AG04450 (cell line): ENCODE data around the gene LIFR. TPM values are rescaled to one million over a fixed set of nuclear protein-coding genes. Genes with fewer than 3 reads are reported as not detected.

Source experiments
- CTCF ChIA-PET: fragments of 300-600, 350-600 bp; formaldehyde crosslinking; extraction: SDS; loops from one replicate; lab custom pipeline; 2022; ENCODE audit warnings: antibody characterized with exemption, inconsistent platforms; lab: Charles Lee
- POLR2A ChIA-PET: fragments of 350-600 bp; formaldehyde crosslinking; extraction: SDS; loops from one replicate; lab custom pipeline; 2021; ENCODE audit warnings: antibody characterized with exemption, inconsistent platforms; lab: Yijun Ruan, JAX
- DNase-seq: peaks from one replicate; pipeline ENCODE4 v3.0.0-alpha.2; 2011; ENCODE audit warnings: low read depth, low spot score
- H3K27ac ChIP-seq: one replicate; pipeline ENCODE4 v1.5.1; 2012; ENCODE audit warnings: low read depth, low read length, control low read depth
- H3K27me3 ChIP-seq: one replicate; pipeline ENCODE4 v1.6.0; 2012; ENCODE audit warnings: low read length; ENCODE audit not compliant: control insufficient read depth, insufficient read depth
- H3K4me3 ChIP-seq: 2 replicates; pipeline ENCODE4 v1.5.1; 2011; ENCODE audit warnings: mild to moderate bottlenecking, low read depth, low read length, control low read depth
- H3K9me3 ChIP-seq: 2 replicates; pipeline ENCODE4 v1.5.1; 2012; ENCODE audit warnings: low read length; ENCODE audit not compliant: control insufficient read depth, insufficient read depth
- polyA plus RNA-seq: library from polyadenylated mRNA; depleted of rRNA; stranded (reverse); fragments of >200 nt; gene quantifications from 2 replicates; pipeline ENCODE4 v1.2.3, GENCODE V29; 2011
- TF ChIP-seq, protein P1 (sequence below): IDR thresholded peaks from 2 replicates; pipeline ENCODE4 v1.5.1; 2011; ENCODE audit warnings: low read depth, low read length, control low read depth, inconsistent platforms

The LIFR gene
- polyA plus RNA-seq, 1 experiment = 18.6 TPM

DNA sequence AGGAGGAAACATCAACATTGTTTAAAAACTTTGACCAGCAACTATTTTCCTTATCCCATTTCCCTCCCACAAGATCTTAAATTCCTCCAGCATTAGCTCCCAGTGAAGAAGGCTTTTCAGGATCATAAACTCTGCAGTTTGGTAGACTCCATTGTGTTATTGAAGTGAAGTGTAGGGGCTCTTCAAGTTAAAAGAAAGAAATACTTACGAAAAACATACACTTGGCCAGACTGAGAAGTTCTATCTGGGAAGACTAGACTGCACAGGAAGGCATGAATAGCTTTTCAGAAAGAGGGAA is 22.3 kb downstream of the LIFR start:
- H3K27ac ChIP-seq = no peak overlapping the region
- DNase-seq = no peak
- no peaks in the 10 kb centered on the region for H3K27me3 ChIP-seq
- H3K4me3 ChIP-seq = no peak overlapping the region
- ChIA-PET CTCF (interaction anchor here (0.5 to 1.9 kb wide), 3 partner anchors 92 to 298 kb away, joined by 3 to 6 read pairs (median 4); no protein-coding TSS in a partner anchor), POLR2A (no interaction called here)
- peaks cover 4% of the 10 kb centered on the region; the same call in 1 of the 2 replicates for H3K9me3 ChIP-seq
- TF ChIP-seq, protein P1, sequence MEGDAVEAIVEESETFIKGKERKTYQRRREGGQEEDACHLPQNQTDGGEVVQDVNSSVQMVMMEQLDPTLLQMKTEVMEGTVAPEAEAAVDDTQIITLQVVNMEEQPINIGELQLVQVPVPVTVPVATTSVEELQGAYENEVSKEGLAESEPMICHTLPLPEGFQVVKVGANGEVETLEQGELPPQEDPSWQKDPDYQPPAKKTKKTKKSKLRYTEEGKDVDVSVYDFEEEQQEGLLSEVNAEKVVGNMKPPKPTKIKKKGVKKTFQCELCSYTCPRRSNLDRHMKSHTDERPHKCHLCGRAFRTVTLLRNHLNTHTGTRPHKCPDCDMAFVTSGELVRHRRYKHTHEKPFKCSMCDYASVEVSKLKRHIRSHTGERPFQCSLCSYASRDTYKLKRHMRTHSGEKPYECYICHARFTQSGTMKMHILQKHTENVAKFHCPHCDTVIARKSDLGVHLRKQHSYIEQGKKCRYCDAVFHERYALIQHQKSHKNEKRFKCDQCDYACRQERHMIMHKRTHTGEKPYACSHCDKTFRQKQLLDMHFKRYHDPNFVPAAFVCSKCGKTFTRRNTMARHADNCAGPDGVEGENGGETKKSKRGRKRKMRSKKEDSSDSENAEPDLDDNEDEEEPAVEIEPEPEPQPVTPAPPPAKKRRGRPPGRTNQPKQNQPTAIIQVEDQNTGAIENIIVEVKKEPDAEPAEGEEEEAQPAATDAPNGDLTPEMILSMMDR = no peak

DNA sequence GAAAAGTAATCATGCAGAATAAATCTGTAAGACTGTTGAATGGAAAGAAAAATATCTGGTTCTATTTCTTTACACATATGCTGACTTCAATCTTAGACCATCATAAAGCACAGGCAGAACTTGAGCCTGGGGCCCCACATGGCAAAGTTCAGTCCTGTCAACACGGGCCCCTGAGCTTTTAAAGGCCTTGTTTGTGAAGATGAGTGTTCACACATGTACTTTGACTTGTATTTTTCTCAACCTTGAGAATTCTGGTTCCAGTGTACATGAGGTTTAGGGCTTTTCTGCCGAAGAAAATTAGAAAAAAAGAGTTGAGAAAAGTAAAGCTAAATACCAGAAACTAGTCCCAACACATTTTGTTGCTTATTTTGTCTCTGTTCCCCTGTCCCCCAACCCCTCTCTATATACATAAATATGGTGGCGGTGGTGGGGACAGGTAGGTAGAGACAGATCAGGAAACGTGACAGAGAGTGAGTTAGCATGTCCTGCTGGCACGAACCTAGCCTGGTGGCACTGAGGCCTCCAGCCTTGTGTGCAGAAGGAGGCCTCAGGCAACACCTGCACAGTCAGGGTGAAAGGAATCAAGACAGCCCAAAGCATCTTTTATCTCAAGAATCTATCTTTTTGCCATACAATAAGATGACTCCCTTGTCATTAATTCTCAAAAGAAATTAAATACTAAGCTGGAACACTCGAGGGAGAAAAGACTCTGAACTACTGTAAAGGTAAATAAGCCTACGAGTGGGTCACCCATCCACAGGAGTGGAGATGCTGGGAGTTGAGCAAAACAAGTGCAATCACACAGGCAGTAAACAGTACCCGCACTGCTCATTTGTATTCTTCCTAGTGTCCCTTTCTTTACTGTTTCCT is 22.9 kb downstream of the LIFR start:
- CTCF ChIA-PET = interaction anchor here (0.5 to 1.9 kb wide), 4 partner anchors 70 to 299 kb away, joined by 3 to 6 read pairs (median 4); no protein-coding TSS in a partner anchor
- TF ChIP-seq, protein P1 = no peak
- peaks cover 4% of the 10 kb centered on the region; the same call in 1 of the 2 replicates for H3K9me3 ChIP-seq
- POLR2A ChIA-PET = no interaction called here
- no peak for DNase-seq
- no peak overlapping the region for H3K27ac ChIP-seq
- H3K4me3 ChIP-seq = no peak overlapping the region
- no peaks in the 10 kb centered on the region for H3K27me3 ChIP-seq

DNA sequence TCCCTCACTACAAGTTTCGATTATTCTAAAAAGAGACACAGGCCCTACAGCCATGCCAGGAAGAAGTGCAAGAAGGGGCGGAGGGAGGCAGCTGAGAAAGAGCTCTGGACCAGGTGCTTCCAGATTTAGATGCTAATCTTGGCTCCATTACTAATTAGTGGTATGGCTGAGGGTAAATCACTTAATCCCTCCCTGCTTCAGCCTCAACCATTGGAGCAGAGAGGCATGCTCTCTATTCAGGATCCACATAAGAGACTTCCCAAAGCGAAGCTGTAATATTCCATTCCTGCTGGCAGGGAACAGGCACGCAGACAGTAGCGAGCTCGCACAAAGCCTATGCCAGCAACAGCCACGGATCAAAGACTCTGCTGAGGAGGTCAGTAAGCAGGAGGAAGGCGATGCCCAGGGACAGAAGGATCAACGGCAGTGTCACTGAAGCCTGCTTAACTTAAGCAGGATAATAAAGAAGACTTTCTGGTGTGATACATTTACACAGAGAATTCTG is 24.2 kb downstream of the LIFR start:
- H3K27me3 ChIP-seq = no peaks in the 10 kb centered on the region
- H3K4me3 ChIP-seq = no peak overlapping the region
- CTCF ChIA-PET = no interaction called here
- H3K9me3 ChIP-seq = peaks cover 4% of the 10 kb centered on the region; the same call in 1 of the 2 replicates
- POLR2A ChIA-PET = no interaction called here
- no peak overlapping the region for H3K27ac ChIP-seq
- DNase-seq = no peak
- TF ChIP-seq, protein P1 = no peak

DNA sequence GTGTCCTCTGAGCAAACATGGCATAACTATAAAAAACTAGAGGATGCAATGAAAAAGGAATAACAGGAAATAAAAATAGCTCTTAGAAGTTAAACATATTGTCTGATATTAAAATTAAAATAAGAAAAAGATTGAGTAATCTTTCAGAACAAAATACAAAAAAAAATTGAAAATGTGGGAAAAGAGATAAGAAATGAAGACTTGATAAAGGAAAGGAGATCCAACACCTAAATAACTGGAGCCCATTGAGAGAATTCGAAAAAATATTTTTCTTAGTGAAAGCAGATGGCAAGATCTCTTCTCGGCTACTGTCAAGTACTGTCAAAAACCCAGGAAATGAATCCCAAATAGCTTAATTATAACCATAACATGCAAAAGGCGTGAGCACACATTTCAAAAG is 24.9 kb downstream of the LIFR start:
- no peak for DNase-seq
- ChIA-PET CTCF (no interaction called here), POLR2A (no interaction called here)
- Histone ChIP-seq H3K4me3 (no peak overlapping the region), H3K27me3 (no peaks in the 10 kb centered on the region), H3K9me3 (peaks cover 4% of the 10 kb centered on the region; the same call in 1 of the 2 replicates), H3K27ac (no peak overlapping the region)
- TF ChIP-seq, protein P1 = no peak
